Astrocyte of the cerebellum (primary cell): ENCODE data around the gene COL4A2.
A peak's percentile ranks its signal among the peaks of the same experiment; 100 is the strongest.

Experiments used
- DNase-seq: peaks from one replicate; pipeline ENCODE4 v3.0.0-alpha.2; 2011; ENCODE audit warnings: low read depth
- H3K4me3 ChIP-seq: 2 replicates; pipeline ENCODE4 v1.5.1; 2011; ENCODE audit warnings: mild to moderate bottlenecking, low read depth, low read length, moderate library complexity
- CTCF ChIP-seq: IDR thresholded peaks from 2 replicates; pipeline ENCODE4 v1.5.1; 2012; ENCODE audit warnings: low read length, low read depth, moderate library complexity, mild to moderate bottlenecking; ENCODE audit errors: missing control alignments
- in situ Hi-C: cut with HindIII; loops from 2 replicates; pipeline ENCODE4 v1.10.0; 2017; ENCODE audit warnings: low sequenced_read_pairs

The COL4A2 gene

GRCh38 chr13:110323172-110323891 is 16.2 kb downstream of the COL4A2 start:
- H3K4me3 ChIP-seq = no peak overlapping the region
- peak; percentile 62 for DNase-seq
- TF ChIP-seq CTCF = peak; percentile 26
- in situ Hi-C loops = no loop called here

- no peak for TF ChIP-seq CTCF
- in situ Hi-C loops = no loop called here
- no peak overlapping the region for H3K4me3 ChIP-seq
- DNase-seq = no peak
These were observed 17.1 kb downstream of the COL4A2 start for GRCh38 chr13:110324026-110324749.

- in situ Hi-C loops = no loop called here
- TF ChIP-seq CTCF = no peak
- no peak overlapping the region for H3K4me3 ChIP-seq
- DNase-seq = no peak
These were observed 19.3 kb downstream of the COL4A2 start for GRCh38 chr13:110326263-110326904.

GRCh38 chr13:110327051-110327721 is 20.1 kb downstream of the COL4A2 start:
- H3K4me3 ChIP-seq = no peak overlapping the region
- no peak for TF ChIP-seq CTCF
- no peak for DNase-seq
- in situ Hi-C loops = no loop called here

- no peak for DNase-seq
- TF ChIP-seq CTCF = no peak
- in situ Hi-C loops = no loop called here
- no peak overlapping the region for H3K4me3 ChIP-seq
These were observed 21.5 kb downstream of the COL4A2 start for GRCh38 chr13:110328573-110328972.

GRCh38 chr13:110329258-110329657 is 22.2 kb downstream of the COL4A2 start:
- DNase-seq = no peak
- in situ Hi-C loops = no loop called here
- no peak for TF ChIP-seq CTCF
- H3K4me3 ChIP-seq = no peak overlapping the region
